Testis (tissue), 3 donors: Measurements from ENCODE around the gene BOD1L1. TPM values are rescaled to one million over a fixed set of nuclear protein-coding genes. Genes with fewer than 3 reads are reported as not detected.

Experiments
- DNase-seq: peaks from one replicate; pipeline ENCODE4 v3.0.0-alpha.2; 2019
- H3K27ac ChIP-seq, 2 donors: fragments of 200-600 bp; sonication (generic); one replicate each; pipeline ENCODE4 v1.5.1; 2019
- H3K27me3 ChIP-seq: fragments of 200-600 bp; sonication (generic); one replicate; pipeline ENCODE4 v1.5.1; 2019
- H3K36me3 ChIP-seq: fragments of 200-600 bp; sonication (generic); one replicate; pipeline ENCODE4 v1.5.1; 2017; ENCODE audit warnings: low read depth; ENCODE audit errors: missing control alignments
- H3K4me1 ChIP-seq: fragments of 200-600 bp; sonication (generic); one replicate; pipeline ENCODE4 v1.5.1; 2019
- H3K4me3 ChIP-seq, 2 donors: fragments of 200-600 bp; sonication (generic); one replicate each; pipeline ENCODE4 v1.5.1; 2017 to 2019
- H3K9me3 ChIP-seq: fragments of 200-600 bp; sonication (generic); one replicate; pipeline ENCODE4 v1.5.1; 2017
- CTCF ChIP-seq, 3 experiments: fragments of 450-650 bp in 2 of 3; fragments of 200-600 bp in 1 of 3; sonication (generic) in 1 of 3; IDR thresholded peaks; one replicate each; pipeline ENCODE4 v1.5.1; 2016 to 2019; ENCODE audit warnings: antibody characterized with exemption in 3 of 3, mild to moderate bottlenecking in 2 of 3, moderate library complexity in 1 of 3
- POLR2A ChIP-seq: fragments of 450-650 bp; IDR thresholded peaks from one replicate; pipeline ENCODE4 v1.6.1; 2017; ENCODE audit warnings: antibody characterized with exemption, mild to moderate bottlenecking, moderate library complexity
- WGBS, 2 donors: methylation state at CpG; one replicate each; pipeline ENCODE4 v1.1.5; 2018; 5-methylcytosine and 5-hydroxymethylcytosine counted together
- intact Hi-C: fragments of 100-400 bp; cut with DNase I; formaldehyde crosslinking; loops from one replicate; pipeline ENCODE4 v1.15.1; 2023; ENCODE audit warnings: low total_unique reads
- polyA plus RNA-seq: library from polyadenylated mRNA; stranded (reverse); fragments of 350-450 nt; fragmentation: Illumina TruSeq; extraction: RNeasy Lipid Tissue Mini Kit (QIAGEN cat#74804); gene quantifications from one replicate; pipeline ENCODE4 v1.2.3, GENCODE V29; 2014; ENCODE audit warnings: low read depth, low replicate concordance; ENCODE audit not compliant: insufficient read depth
- total RNA-seq, 2 donors: library from RNA; depleted of rRNA; stranded (reverse); fragments of >200 nt; gene quantifications; one replicate each; pipeline ENCODE4 v1.2.3, GENCODE V29; 2016

The BOD1L1 gene
- total and polyA plus RNA-seq, 3 donors from 2014 or later, result 14.7 to 108 (median 98.1) TPM

GRCh38 chr4:13599159-13599558, 28.4 kb downstream of the BOD1L1 start:
- TF ChIP-seq CTCF (IDR thresholded peaks at IDR 0.05), result peak in 1 of 3 experiments; percentile 10
- TF ChIP-seq POLR2A, result no peak
- Histone ChIP-seq H3K27me3 (no peaks in the 10 kb centered on the region), H3K4me1 (peaks cover 4% of the 10 kb centered on the region), H3K36me3 (no peaks in the 10 kb centered on the region), H3K9me3 (no peaks in the 10 kb centered on the region), H3K4me3 (no peak overlapping the region), H3K27ac (no peak overlapping the region)
- intact Hi-C loops, result no loop called here
- 33 to 69% methylated on average over 1 to 5 of the region's 5 CpGs for WGBS, 2 donors
- no peak for DNase-seq

DNA sequence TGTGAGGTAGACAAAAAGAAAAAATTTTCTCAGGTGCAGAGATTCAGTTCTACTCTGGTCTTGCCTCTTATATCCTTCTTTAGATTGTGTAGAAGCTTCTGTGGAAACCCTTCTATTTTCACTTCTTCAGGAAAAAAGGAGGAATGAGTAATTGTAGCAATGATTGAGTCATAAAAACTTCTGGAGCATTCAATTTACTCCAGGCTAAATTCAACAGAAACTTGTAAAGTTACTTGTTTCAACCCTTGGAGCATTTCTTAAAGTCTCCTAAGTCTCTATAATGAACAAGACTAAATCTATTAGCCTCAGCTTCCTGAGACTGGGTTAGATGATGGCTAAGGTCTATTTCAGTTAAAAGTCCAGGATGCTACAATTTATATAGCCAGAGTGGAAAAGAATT, 29.9 kb downstream of the BOD1L1 start:
- no peaks in the 10 kb centered on the region for H3K27me3 ChIP-seq
- TF ChIP-seq CTCF (IDR thresholded peaks at IDR 0.05), result no peak
- TF ChIP-seq POLR2A, result no peak
- no peaks in the 10 kb centered on the region for H3K9me3 ChIP-seq
- peaks cover 4% of the 10 kb centered on the region for H3K4me1 ChIP-seq
- no peak overlapping the region for H3K27ac ChIP-seq
- no peaks in the 10 kb centered on the region for H3K36me3 ChIP-seq
- no peak overlapping the region for H3K4me3 ChIP-seq
- intact Hi-C loops, result no loop called here
- DNase-seq, result no peak

DNA sequence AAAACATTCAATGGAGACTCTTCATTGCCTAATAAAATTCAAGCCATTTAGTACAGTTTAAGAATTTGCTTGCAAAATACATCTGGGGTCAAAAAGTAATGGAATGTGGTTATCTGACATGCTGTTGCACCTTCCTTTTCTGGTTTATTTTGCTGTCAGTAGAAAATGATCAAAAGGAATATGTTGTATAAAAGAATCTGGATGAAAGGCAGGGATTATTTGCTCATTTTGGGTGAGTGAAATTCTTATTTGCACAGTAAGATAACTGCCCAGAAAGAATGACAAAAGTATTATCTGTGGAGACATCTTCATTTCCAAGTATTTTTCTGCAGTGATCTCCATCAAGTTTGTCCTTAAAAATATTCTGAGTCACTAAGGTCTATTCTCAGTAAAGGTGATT, 30.4 kb downstream of the BOD1L1 start:
- Histone ChIP-seq H3K9me3 (no peaks in the 10 kb centered on the region), H3K27me3 (no peaks in the 10 kb centered on the region), H3K36me3 (no peaks in the 10 kb centered on the region), H3K27ac (no peak overlapping the region), H3K4me3 (no peak overlapping the region), H3K4me1 (peaks cover 4% of the 10 kb centered on the region)
- TF ChIP-seq CTCF (IDR thresholded peaks at IDR 0.05) (no peak), POLR2A (no peak)
- intact Hi-C loops, result no loop called here
- no peak for DNase-seq

DNA sequence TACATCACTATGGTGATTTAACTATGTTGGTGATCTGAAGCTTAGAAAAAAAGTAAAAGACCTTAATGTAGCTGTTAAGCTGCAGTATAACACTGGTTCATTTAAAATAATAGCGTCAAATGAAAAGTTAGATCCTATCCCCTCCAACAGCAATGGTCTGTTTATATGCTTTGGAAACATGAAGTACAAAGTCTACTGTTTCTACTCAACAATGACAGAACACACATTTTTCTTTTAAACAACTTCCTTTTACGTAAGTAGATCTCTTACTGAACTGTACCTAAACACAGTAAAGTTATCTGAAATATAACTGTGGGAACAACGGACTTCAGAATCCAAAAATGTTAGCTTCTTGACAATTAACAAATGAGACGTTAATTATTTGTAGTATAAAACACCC, 35.3 kb downstream of the BOD1L1 start:
- Histone ChIP-seq H3K4me1 (no peaks in the 10 kb centered on the region), H3K9me3 (no peaks in the 10 kb centered on the region), H3K27ac (no peak overlapping the region), H3K27me3 (no peaks in the 10 kb centered on the region), H3K36me3 (no peaks in the 10 kb centered on the region), H3K4me3 (no peak overlapping the region)
- intact Hi-C loops, result no loop called here
- no peak for DNase-seq
- TF ChIP-seq CTCF (IDR thresholded peaks at IDR 0.05) (no peak), POLR2A (no peak)
- 91 to 94% methylated on average over 4 of the region's 4 CpGs for WGBS, 2 donors

- no peak for DNase-seq
- intact Hi-C loops, result no loop called here
- WGBS, 2 donors, result 47 to 59% methylated on average over 2 of the region's 2 CpGs
- TF ChIP-seq CTCF (IDR thresholded peaks at IDR 0.05) (no peak), POLR2A (no peak)
- H3K36me3 ChIP-seq, result no peaks in the 10 kb centered on the region
- H3K4me1 ChIP-seq, result no peaks in the 10 kb centered on the region
- no peaks in the 10 kb centered on the region for H3K27me3 ChIP-seq
- no peak overlapping the region for H3K27ac ChIP-seq
- H3K9me3 ChIP-seq, result no peaks in the 10 kb centered on the region
- no peak overlapping the region for H3K4me3 ChIP-seq
Measured at GRCh38 chr4:13590766-13591165, 36.8 kb downstream of the BOD1L1 start.
